Measurements from ENCODE around the gene SLX1A.
"Not testable (repeated sequence)": the region's sequence is repeated elsewhere in the genome, so short reads cannot be mapped to it uniquely, and the experiment has no call there.

SLX1A gene

GRCh38 chr16:30163538-30163937 is 30.1 kb upstream of the SLX1A start:
- H3K27ac ChIP-seq: no peak overlapping the region
- no peaks in the 10 kb centered on the region for H3K36me3 ChIP-seq (ENCODE audit: control insufficient read depth, insufficient read depth, low read length)
- H3K79me2 ChIP-seq: no peaks in the 10 kb centered on the region
- no peak overlapping the region for H3K4me2 ChIP-seq (ENCODE audit: low read length)
- H3K9me3 ChIP-seq (ENCODE audit: control insufficient read depth, low read length): no peaks in the 10 kb centered on the region
- H3K4me1 ChIP-seq: no peaks in the 10 kb centered on the region
- no peak overlapping the region for H3K4me3 ChIP-seq (ENCODE audit: low read depth, low read length)
- no peak overlapping the region for H3K9ac ChIP-seq
- TF ChIP-seq CTCF (IDR thresholded peaks at IDR 0.05): no peak
- no peak overlapping the region for H2AFZ ChIP-seq
- no peaks in the 10 kb centered on the region for H3K27me3 ChIP-seq (ENCODE audit: control insufficient read depth, insufficient read depth, low read length)

DNA sequence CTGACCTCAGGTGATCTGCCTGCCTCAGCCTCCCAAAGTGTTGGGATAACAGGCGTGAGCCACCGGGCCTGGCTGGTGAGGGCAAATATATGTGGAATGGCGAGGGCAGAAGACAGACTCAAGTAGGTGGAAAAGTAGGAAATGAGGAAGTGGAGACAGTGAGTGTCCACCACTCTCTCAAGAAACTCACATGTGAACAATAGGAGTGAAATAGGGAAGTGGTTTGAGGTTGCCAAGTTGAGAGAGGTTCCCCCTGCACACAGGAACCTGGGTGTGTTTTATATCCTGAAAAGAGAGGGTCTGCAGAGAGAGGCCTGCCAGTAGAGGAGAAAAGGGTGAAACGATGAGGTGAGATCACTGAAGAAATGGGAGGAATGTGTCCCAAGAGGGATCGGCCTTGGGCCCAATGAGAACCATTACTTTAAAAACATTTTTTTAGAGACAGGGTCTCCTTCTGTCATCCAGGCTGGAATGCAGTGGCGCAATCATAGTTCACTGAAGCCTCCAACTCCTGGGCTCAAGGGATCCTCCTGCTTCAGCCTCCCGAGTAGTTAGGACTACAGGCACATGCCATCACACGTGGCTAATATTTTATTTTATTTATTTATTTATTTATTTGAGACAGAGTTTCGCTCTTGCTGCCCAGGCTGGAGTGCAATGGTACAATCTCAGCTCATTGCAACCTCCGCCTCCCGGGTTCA is 27.3 kb upstream of the SLX1A start:
- Histone ChIP-seq H3K27ac (no peak overlapping the region), H3K4me2 (ENCODE audit: low read length) (no peak overlapping the region), H3K36me3 (ENCODE audit: control insufficient read depth, insufficient read depth, low read length) (no peaks in the 10 kb centered on the region), H3K79me2 (no peaks in the 10 kb centered on the region), H3K9me3 (ENCODE audit: control insufficient read depth, low read length) (no peaks in the 10 kb centered on the region), H3K4me3 (ENCODE audit: low read depth, low read length) (no peak overlapping the region), H3K4me1 (no peaks in the 10 kb centered on the region), H2AFZ (no peak overlapping the region), H3K9ac (no peak overlapping the region), H3K27me3 (ENCODE audit: control insufficient read depth, insufficient read depth, low read length) (no peaks in the 10 kb centered on the region)
- no peak for TF ChIP-seq CTCF (IDR thresholded peaks at IDR 0.05)

- not testable (repeated sequence) for H3K27ac ChIP-seq
Observed at GRCh38 chr16:30168746-30169145, 24.9 kb upstream of the SLX1A start.

GRCh38 chr16:30169416-30169815 is 24.3 kb upstream of the SLX1A start:
- not testable (repeated sequence) for H3K9ac ChIP-seq; H3K4me1 ChIP-seq; H3K27me3 ChIP-seq (ENCODE audit: control insufficient read depth, insufficient read depth, low read length); H3K4me3 ChIP-seq (ENCODE audit: low read depth, low read length); H3K79me2 ChIP-seq; H3K4me2 ChIP-seq (ENCODE audit: low read length); H3K27ac ChIP-seq; H3K36me3 ChIP-seq (ENCODE audit: control insufficient read depth, insufficient read depth, low read length); H2AFZ ChIP-seq; H3K9me3 ChIP-seq (ENCODE audit: control insufficient read depth, low read length)

More at GRCh38 chr16:30168746-30169145, 24.9 kb upstream of the SLX1A start:
- not testable (repeated sequence) for H3K27me3 ChIP-seq (ENCODE audit: control insufficient read depth, insufficient read depth, low read length); H3K4me1 ChIP-seq; H2AFZ ChIP-seq; H3K4me2 ChIP-seq (ENCODE audit: low read length); H3K4me3 ChIP-seq (ENCODE audit: low read depth, low read length); H3K79me2 ChIP-seq; H3K9me3 ChIP-seq (ENCODE audit: control insufficient read depth, low read length); H3K36me3 ChIP-seq (ENCODE audit: control insufficient read depth, insufficient read depth, low read length); H3K9ac ChIP-seq

GRCh38 chr16:30170145-30170544 is 23.5 kb upstream of the SLX1A start:
- H3K27ac ChIP-seq; H3K4me1 ChIP-seq; H3K9me3 ChIP-seq (ENCODE audit: control insufficient read depth, low read length); H3K9ac ChIP-seq; H2AFZ ChIP-seq; H3K79me2 ChIP-seq; H3K4me3 ChIP-seq (ENCODE audit: low read depth, low read length); H3K4me2 ChIP-seq (ENCODE audit: low read length); H3K27me3 ChIP-seq (ENCODE audit: control insufficient read depth, insufficient read depth, low read length); H3K36me3 ChIP-seq (ENCODE audit: control insufficient read depth, insufficient read depth, low read length): not testable (repeated sequence)

DNA sequence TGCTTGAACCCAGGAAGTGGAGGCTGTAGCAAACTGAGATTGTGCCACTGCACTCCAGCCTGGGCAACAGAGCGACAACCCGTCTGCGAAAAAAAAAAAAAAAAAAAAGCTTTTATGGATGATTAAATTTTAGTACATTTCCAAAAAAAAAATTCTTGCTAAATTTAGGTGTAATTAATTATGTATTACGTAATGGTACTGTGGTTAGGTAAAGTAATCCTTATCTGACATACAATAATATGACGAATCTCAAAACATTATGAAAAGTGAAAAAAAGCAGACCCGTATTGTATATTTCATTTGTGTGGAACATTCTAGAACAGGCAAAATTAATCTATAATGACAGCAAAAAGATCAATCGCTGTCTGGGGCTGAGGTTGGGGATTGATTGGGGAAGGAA is 20.6 kb upstream of the SLX1A start:
- no peak for TF ChIP-seq CTCF (IDR thresholded peaks at IDR 0.05)
- no peaks in the 10 kb centered on the region for H3K9me3 ChIP-seq (ENCODE audit: control insufficient read depth, low read length)
- H3K79me2 ChIP-seq: no peaks in the 10 kb centered on the region
- no peak overlapping the region for H3K4me3 ChIP-seq (ENCODE audit: low read depth, low read length)
- H3K4me1 ChIP-seq: no peaks in the 10 kb centered on the region
- H3K9ac ChIP-seq: no peak overlapping the region
- no peak overlapping the region for H2AFZ ChIP-seq
- H3K27ac ChIP-seq: no peak overlapping the region
- H3K27me3 ChIP-seq (ENCODE audit: control insufficient read depth, insufficient read depth, low read length): no peaks in the 10 kb centered on the region
- H3K36me3 ChIP-seq (ENCODE audit: control insufficient read depth, insufficient read depth, low read length): no peaks in the 10 kb centered on the region
- no peak overlapping the region for H3K4me2 ChIP-seq (ENCODE audit: low read length)

GRCh38 chr16:30176876-30177275 is 16.8 kb upstream of the SLX1A start:
- H3K79me2 ChIP-seq; H3K9ac ChIP-seq; H3K36me3 ChIP-seq (ENCODE audit: control insufficient read depth, insufficient read depth, low read length); H3K4me3 ChIP-seq (ENCODE audit: low read depth, low read length); H3K27ac ChIP-seq; H3K4me2 ChIP-seq (ENCODE audit: low read length); H3K9me3 ChIP-seq (ENCODE audit: control insufficient read depth, low read length); H3K27me3 ChIP-seq (ENCODE audit: control insufficient read depth, insufficient read depth, low read length); H3K4me1 ChIP-seq; H2AFZ ChIP-seq: not testable (repeated sequence)

Data from parathyroid adenoma (tissue), 2 donors.